Sigmoid colon (tissue), 7 donors: ENCODE measurements around the gene MAPK8IP3. TPM values are rescaled to one million over a fixed set of nuclear protein-coding genes. Genes with fewer than 3 reads are reported as not detected.

Source experiments
- DNase-seq: peaks from one replicate; pipeline ENCODE4 v3.0.0-alpha.2; 2019
- H3K27ac ChIP-seq, 4 donors: fragments of 200-600 bp; sonication (generic); one replicate each; pipeline ENCODE4 v1.5.1; 2016 to 2019; ENCODE audit warnings: mild to moderate bottlenecking in 1 of 4
- H3K27me3 ChIP-seq, 3 donors: fragments of 200-600 bp; sonication (generic); one replicate each; pipeline ENCODE4 v1.5.1; 2019; ENCODE audit warnings: mild to moderate bottlenecking in 1 of 3
- H3K36me3 ChIP-seq, 4 donors: fragments of 200-600 bp; sonication (generic); one replicate each; pipeline ENCODE4 v1.5.1; 2016 to 2019
- H3K4me1 ChIP-seq, 4 donors: fragments of 200-600 bp; sonication (generic); one replicate each; pipeline ENCODE4 v1.5.1; 2017 to 2019
- H3K4me3 ChIP-seq, 4 donors: fragments of 200-600 bp; sonication (generic); one replicate each; pipeline ENCODE4 v1.5.1; 2017 to 2019; ENCODE audit warnings: mild to moderate bottlenecking in 2 of 4, moderate library complexity in 1 of 4
- H3K9me3 ChIP-seq, 4 donors: fragments of 200-600 bp in 3 of 4; sonication (generic) in 3 of 4; one replicate each; pipeline versions ENCODE4 v1.5.1 to v1.6.1; 2013 to 2019
- POLR2A ChIP-seq, 2 donors: fragments of 450-650 bp; IDR thresholded peaks; one replicate each; pipeline ENCODE4 v1.6.1; 2016; ENCODE audit warnings: antibody characterized with exemption in 2 of 2, mild to moderate bottlenecking in 2 of 2, moderate library complexity in 2 of 2
- POLR2AphosphoS5 ChIP-seq, 4 donors: sonication (generic); formaldehyde crosslinking; IDR thresholded peaks; one replicate each; pipeline ENCODE4 v1.6.1; 2017; ENCODE audit warnings: antibody characterized with exemption in 4 of 4
- WGBS, 2 donors: extraction: QIAGEN DNeasy Blood & Tissue Kit; methylation state at CpG; one replicate each; pipeline ENCODE4 v1.1.7; 2013; 5-methylcytosine and 5-hydroxymethylcytosine counted together
- intact Hi-C: fragments of 100-400 bp; cut with DNase I; formaldehyde crosslinking; loops from one replicate; pipeline ENCODE4 v1.15.1; 2023
- polyA plus RNA-seq, 3 donors: library from polyadenylated mRNA; stranded (reverse); fragments of 200-250 nt; gene quantifications; one replicate each; pipeline ENCODE4 v1.2.3, GENCODE V29; 2013
- small RNA-seq, 3 donors: library from RNA; depleted of rRNA; stranded (forward); fragments of <200 nt; gene quantifications; one replicate each; pipeline ENCODE3, GENCODE V24; 2016
- total RNA-seq, 4 donors: library from RNA; depleted of rRNA; stranded (reverse); fragments of >200 nt; gene quantifications; one replicate each; pipeline ENCODE4 v1.1.0, GENCODE V29; 2016
- donor health status: healthy with polysubstance abuse.
- donor health status: Bipolar disorder and iron deficiency.
- donor health status: healthy.

MAPK8IP3 gene
- total and polyA plus RNA-seq, 7 donors = 3.6 to 80.9 (median 22.4) TPM

DNA sequence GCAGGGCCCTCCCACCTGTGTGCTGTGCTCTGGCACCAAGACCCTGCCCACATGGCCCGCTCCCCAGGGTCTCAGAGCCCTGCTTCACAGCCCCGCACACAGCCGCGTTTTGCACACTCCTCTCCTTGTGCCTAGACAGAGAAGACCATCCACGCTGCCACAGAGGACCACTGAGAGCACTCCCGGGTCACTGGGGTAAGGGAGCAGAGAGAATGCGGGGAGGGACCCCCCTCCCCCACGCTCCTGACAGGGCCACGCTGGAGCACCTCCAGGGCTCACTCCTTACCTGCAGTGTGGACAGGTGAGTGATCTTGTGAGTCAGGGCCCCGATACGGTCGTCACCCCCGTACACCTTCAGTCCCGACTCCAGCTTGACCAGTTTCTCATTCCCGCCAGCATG, 113.6 kb downstream of the MAPK8IP3 start:
- H3K4me1 ChIP-seq = peaks cover 0 to 11% (median 9%) of the 10 kb centered on the region in 4 donors
- H3K9me3 ChIP-seq = no peaks in the 10 kb centered on the region
- TF ChIP-seq POLR2AphosphoS5 (IDR thresholded peaks at IDR 0.05) = no peak
- TF ChIP-seq POLR2A (IDR thresholded peaks at IDR 0.05) = no peak
- DNase-seq = no peak
- no peak overlapping the region for H3K4me3 ChIP-seq
- no peak overlapping the region for H3K27ac ChIP-seq
- WGBS, 2 donors = 95 to 97% methylated on average over 15 of the region's 15 CpGs
- no peaks in the 10 kb centered on the region for H3K27me3 ChIP-seq
- intact Hi-C loops = no loop called here
- peaks cover 42 to 84% (median 51%) of the 10 kb centered on the region in 4 donors for H3K36me3 ChIP-seq

Small RNAs within 50 kb of the gene (small RNA-seq; reads per million reads assigned to genes)
- 0 to 0.24 (median 0.22) reads per million in 3 donors for gene MIR3177

Other genes starting within 250 kb of the MAPK8IP3 start
- 10 to 100 TPM; 31.0 to 78.7 (median 42.2) TPM for gene CLCN7, start 231.2 kb upstream of the MAPK8IP3 start, total RNA-seq
- gene CLCN7, start 231.2 kb upstream of the MAPK8IP3 start, polyA plus RNA-seq = 10 to 100 TPM in 1 of 3 donors, 1 to 10 TPM in 2; 4.2 to 55.4 (median 5.5) TPM
- not detected for gene PTX4, start 217.3 kb upstream of the MAPK8IP3 start, total RNA-seq
- not detected for gene PTX4, start 217.3 kb upstream of the MAPK8IP3 start, polyA plus RNA-seq
- gene TELO2, start 212.8 kb upstream of the MAPK8IP3 start, total RNA-seq = 10 to 100 TPM; 12.5 to 31.3 (median 18.1) TPM
- 10 to 100 TPM; 10.4 to 60.3 (median 12.0) TPM for gene TELO2, start 212.8 kb upstream of the MAPK8IP3 start, polyA plus RNA-seq
- 10 to 100 TPM; 38.0 to 46.0 (median 42.3) TPM for gene TMEM204, start 172.5 kb upstream of the MAPK8IP3 start, total RNA-seq
- gene TMEM204, start 172.5 kb upstream of the MAPK8IP3 start, polyA plus RNA-seq = 10 to 100 TPM in 2 of 3 donors, 1 to 10 TPM in 1; 2.5 to 16.2 (median 15.7) TPM
- 10 to 100 TPM in 3 of 4 donors, 1 to 10 TPM in 1; 9.2 to 36.8 (median 16.8) TPM for gene IFT140, start 94.1 kb upstream of the MAPK8IP3 start, total RNA-seq
- gene IFT140, start 94.1 kb upstream of the MAPK8IP3 start, polyA plus RNA-seq = 10 to 100 TPM in 1 of 3 donors, 1 to 10 TPM in 2; 3.7 to 10.2 (median 4.8) TPM
- 10 to 100 TPM in 1 of 4 donors, 1 to 10 TPM in 3; 6.4 to 24.6 (median 8.0) TPM for gene CRAMP1, start 93.8 kb upstream of the MAPK8IP3 start, total RNA-seq
- 10 to 100 TPM in 1 of 3 donors, 1 to 10 TPM in 2; 2.4 to 13.5 (median 2.5) TPM for gene CRAMP1, start 93.8 kb upstream of the MAPK8IP3 start, polyA plus RNA-seq
- gene JPT2, start 27.9 kb upstream of the MAPK8IP3 start, total RNA-seq = 10 to 100 TPM; 12.4 to 18.1 (median 17.3) TPM
- gene JPT2, start 27.9 kb upstream of the MAPK8IP3 start, polyA plus RNA-seq = 10 to 100 TPM; 25.2 to 53.7 (median 33.8) TPM
- 100 to 1,000 TPM in 3 of 4 donors, 10 to 100 TPM in 1; 79.8 to 152 (median 128) TPM for gene NME3, start 65.3 kb downstream of the MAPK8IP3 start, total RNA-seq
- gene NME3, start 65.3 kb downstream of the MAPK8IP3 start, polyA plus RNA-seq = 10 to 100 TPM; 32.4 to 87.8 (median 41.4) TPM
- gene EME2, start 66.6 kb downstream of the MAPK8IP3 start, total RNA-seq = 10 to 100 TPM in 1 of 4 donors, 1 to 10 TPM in 3; 4.3 to 10.5 (median 7.2) TPM
- gene EME2, start 66.6 kb downstream of the MAPK8IP3 start, polyA plus RNA-seq = 10 to 100 TPM in 1 of 3 donors, 1 to 10 TPM in 2; 1.8 to 17.1 (median 2.5) TPM
- gene MRPS34, start 66.9 kb downstream of the MAPK8IP3 start, total RNA-seq = 100 to 1,000 TPM in 1 of 4 donors, 10 to 100 TPM in 3; 61.5 to 104 (median 71.1) TPM
- gene MRPS34, start 66.9 kb downstream of the MAPK8IP3 start, polyA plus RNA-seq = 100 to 1,000 TPM; 114 to 198 (median 129) TPM
- 10 to 100 TPM; 61.4 to 98.4 (median 78.9) TPM for gene SPSB3, start 76.4 kb downstream of the MAPK8IP3 start, total RNA-seq
- 10 to 100 TPM; 34.4 to 59.5 (median 40.2) TPM for gene SPSB3, start 76.4 kb downstream of the MAPK8IP3 start, polyA plus RNA-seq
- gene NUBP2, start 76.8 kb downstream of the MAPK8IP3 start, total RNA-seq = 100 to 1,000 TPM in 2 of 4 donors, 10 to 100 TPM in 2; 77.8 to 170 (median 98.1) TPM
- 10 to 100 TPM; 53.5 to 69.1 (median 56.6) TPM for gene NUBP2, start 76.8 kb downstream of the MAPK8IP3 start, polyA plus RNA-seq
- 1 to 10 TPM; 1.1 to 2.2 (median 1.5) TPM for gene IGFALS, start 87.5 kb downstream of the MAPK8IP3 start, total RNA-seq
- gene IGFALS, start 87.5 kb downstream of the MAPK8IP3 start, polyA plus RNA-seq = 1 to 10 TPM in 2 of 3 donors, under 1 TPM in 1; 0.46 to 2.0 (median 1.2) TPM
- gene HAGH, start 120.6 kb downstream of the MAPK8IP3 start, total RNA-seq = 100 to 1,000 TPM in 3 of 4 donors, 10 to 100 TPM in 1; 73.4 to 163 (median 140) TPM
- gene HAGH, start 120.6 kb downstream of the MAPK8IP3 start, polyA plus RNA-seq = 10 to 100 TPM; 54.1 to 86.9 (median 68.4) TPM
- 10 to 100 TPM; 27.7 to 35.0 (median 29.3) TPM for gene FAHD1, start 121.0 kb downstream of the MAPK8IP3 start, total RNA-seq
- gene FAHD1, start 121.0 kb downstream of the MAPK8IP3 start, polyA plus RNA-seq = 100 to 1,000 TPM in 1 of 3 donors, 10 to 100 TPM in 2; 58.9 to 137 (median 62.5) TPM
- not detected for gene MEIOB, start 166.0 kb downstream of the MAPK8IP3 start, total RNA-seq
- gene MEIOB, start 166.0 kb downstream of the MAPK8IP3 start, polyA plus RNA-seq = under 1 TPM in 1 of 3 donors, not detected in 2; 0.10 TPM
- not detected for gene HS3ST6, start 212.2 kb downstream of the MAPK8IP3 start, total RNA-seq
- gene HS3ST6, start 212.2 kb downstream of the MAPK8IP3 start, polyA plus RNA-seq = 1 to 10 TPM in 1 of 3 donors, under 1 TPM in 1, not detected in 1; 0.09 to 6.0 TPM
- 10 to 100 TPM; 17.8 to 35.7 (median 19.0) TPM for gene MSRB1, start 237.0 kb downstream of the MAPK8IP3 start, total RNA-seq
- 100 to 1,000 TPM in 1 of 3 donors, 10 to 100 TPM in 2; 64.7 to 136 (median 69.1) TPM for gene MSRB1, start 237.0 kb downstream of the MAPK8IP3 start, polyA plus RNA-seq
- not detected for gene RPL3L, start 248.5 kb downstream of the MAPK8IP3 start, total RNA-seq
- gene RPL3L, start 248.5 kb downstream of the MAPK8IP3 start, polyA plus RNA-seq = under 1 TPM in 2 of 3 donors, not detected in 1; 0.04 to 0.60 TPM